Gastroesophageal sphincter (tissue), 4 donors: Measurements from ENCODE around the gene KHDC4. TPM values are rescaled to one million over a fixed set of nuclear protein-coding genes. Genes with fewer than 3 reads are reported as not detected.

ENCODE experiments used
- ATAC-seq: fragments of 150-250 bp; one replicate; pipeline ENCODE4 v1.9.1; 2016; ENCODE audit warnings: mild to moderate bottlenecking, moderate library complexity
- H3K27ac ChIP-seq, 4 donors: fragments of 200-600 bp; sonication (generic) in 3 of 4; 1 replicate in 3 of 4; 2 replicates in 1 of 4; pipeline ENCODE4 v1.5.1; 2016 to 2019
- H3K27me3 ChIP-seq: fragments of 200-600 bp; sonication (generic); one replicate; pipeline ENCODE4 v1.5.1; 2019
- H3K36me3 ChIP-seq, 2 donors: fragments of 200-600 bp; sonication (generic); one replicate each; pipeline ENCODE4 v1.5.1; 2019; ENCODE audit warnings: control low read depth in 1 of 2
- H3K4me1 ChIP-seq, 3 donors: fragments of 200-600 bp; sonication (generic); 1 replicate in 2 of 3; 2 replicates in 1 of 3; pipeline ENCODE4 v1.5.1; 2016 to 2019; ENCODE audit warnings: control low read depth in 2 of 3
- H3K4me3 ChIP-seq, 2 donors: fragments of 200-600 bp; sonication (generic); one replicate each; pipeline ENCODE4 v1.5.1; 2019; ENCODE audit warnings: mild to moderate bottlenecking in 1 of 2, moderate library complexity in 1 of 2
- H3K9me3 ChIP-seq, 3 donors: fragments of 200-600 bp; sonication (generic); one replicate each; pipeline ENCODE4 v1.5.1; 2017 to 2019; ENCODE audit warnings: control low read depth in 2 of 3
- EP300 ChIP-seq: sonication (generic); formaldehyde crosslinking; IDR thresholded peaks from one replicate; pipeline ENCODE4 v1.6.1; 2017; ENCODE audit warnings: antibody characterized with exemption, mild to moderate bottlenecking
- POLR2A ChIP-seq, 2 donors: fragments of 450-650 bp; IDR thresholded peaks; one replicate each; pipeline ENCODE4 v1.6.1; 2017; ENCODE audit warnings: antibody characterized with exemption in 2 of 2, mild to moderate bottlenecking in 2 of 2, moderate library complexity in 1 of 2
- POLR2AphosphoS5 ChIP-seq: sonication (generic); formaldehyde crosslinking; IDR thresholded peaks from one replicate; pipeline ENCODE4 v1.6.1; 2017; ENCODE audit warnings: antibody characterized with exemption
- WGBS, 2 donors: methylation state at CpG; one replicate each; pipeline ENCODE4 v1.1.5; 2018; ENCODE audit warnings: low coverage in 1 of 2; 5-methylcytosine and 5-hydroxymethylcytosine counted together
- total RNA-seq, 4 donors: library from RNA; depleted of rRNA; stranded (reverse); fragments of >200 nt; gene quantifications; one replicate each; pipeline ENCODE4 v1.1.0, GENCODE V29; 2016
- TF ChIP-seq, protein P1 (sequence below), 4 experiments: fragments of 200-600 bp in 2 of 4; fragments of 450-650 bp in 2 of 4; sonication (generic) in 1 of 4; IDR thresholded peaks; one replicate each; pipeline ENCODE4 v1.5.1; 2017 to 2019; ENCODE audit warnings: antibody characterized with exemption in 4 of 4, mild to moderate bottlenecking in 2 of 4, moderate library complexity in 2 of 4

The KHDC4 gene
- total RNA-seq, 4 donors from 2014 or later = 20.4 to 57.4 (median 34.6) TPM

GRCh38 chr1:155941845-155942531 lies 7.8 kb upstream of the KHDC4 start:
- 60 to 100% methylated on average over 2 of the region's 29 CpGs for WGBS, 2 donors
- peak overlapping the region in 3 of 4 donors; percentile 42 to 74 (median 59) for H3K27ac ChIP-seq
- no peak for ATAC-seq
- H3K27me3 ChIP-seq = no peaks in the 10 kb centered on the region
- no peak overlapping the region for H3K4me3 ChIP-seq
- peaks cover 0 to 82% (median 33%) of the 10 kb centered on the region in 3 donors for H3K4me1 ChIP-seq
- no peaks in the 10 kb centered on the region for H3K9me3 ChIP-seq
- peaks cover 0 to 11% of the 10 kb centered on the region in 2 donors for H3K36me3 ChIP-seq
- TF ChIP-seq POLR2AphosphoS5 = no peak
- TF ChIP-seq EP300 = no peak
- TF ChIP-seq POLR2A (IDR thresholded peaks at IDR 0.05) = no peak
- TF ChIP-seq, protein P1, sequence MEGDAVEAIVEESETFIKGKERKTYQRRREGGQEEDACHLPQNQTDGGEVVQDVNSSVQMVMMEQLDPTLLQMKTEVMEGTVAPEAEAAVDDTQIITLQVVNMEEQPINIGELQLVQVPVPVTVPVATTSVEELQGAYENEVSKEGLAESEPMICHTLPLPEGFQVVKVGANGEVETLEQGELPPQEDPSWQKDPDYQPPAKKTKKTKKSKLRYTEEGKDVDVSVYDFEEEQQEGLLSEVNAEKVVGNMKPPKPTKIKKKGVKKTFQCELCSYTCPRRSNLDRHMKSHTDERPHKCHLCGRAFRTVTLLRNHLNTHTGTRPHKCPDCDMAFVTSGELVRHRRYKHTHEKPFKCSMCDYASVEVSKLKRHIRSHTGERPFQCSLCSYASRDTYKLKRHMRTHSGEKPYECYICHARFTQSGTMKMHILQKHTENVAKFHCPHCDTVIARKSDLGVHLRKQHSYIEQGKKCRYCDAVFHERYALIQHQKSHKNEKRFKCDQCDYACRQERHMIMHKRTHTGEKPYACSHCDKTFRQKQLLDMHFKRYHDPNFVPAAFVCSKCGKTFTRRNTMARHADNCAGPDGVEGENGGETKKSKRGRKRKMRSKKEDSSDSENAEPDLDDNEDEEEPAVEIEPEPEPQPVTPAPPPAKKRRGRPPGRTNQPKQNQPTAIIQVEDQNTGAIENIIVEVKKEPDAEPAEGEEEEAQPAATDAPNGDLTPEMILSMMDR (IDR thresholded peaks at IDR 0.05) = no peak

DNA sequence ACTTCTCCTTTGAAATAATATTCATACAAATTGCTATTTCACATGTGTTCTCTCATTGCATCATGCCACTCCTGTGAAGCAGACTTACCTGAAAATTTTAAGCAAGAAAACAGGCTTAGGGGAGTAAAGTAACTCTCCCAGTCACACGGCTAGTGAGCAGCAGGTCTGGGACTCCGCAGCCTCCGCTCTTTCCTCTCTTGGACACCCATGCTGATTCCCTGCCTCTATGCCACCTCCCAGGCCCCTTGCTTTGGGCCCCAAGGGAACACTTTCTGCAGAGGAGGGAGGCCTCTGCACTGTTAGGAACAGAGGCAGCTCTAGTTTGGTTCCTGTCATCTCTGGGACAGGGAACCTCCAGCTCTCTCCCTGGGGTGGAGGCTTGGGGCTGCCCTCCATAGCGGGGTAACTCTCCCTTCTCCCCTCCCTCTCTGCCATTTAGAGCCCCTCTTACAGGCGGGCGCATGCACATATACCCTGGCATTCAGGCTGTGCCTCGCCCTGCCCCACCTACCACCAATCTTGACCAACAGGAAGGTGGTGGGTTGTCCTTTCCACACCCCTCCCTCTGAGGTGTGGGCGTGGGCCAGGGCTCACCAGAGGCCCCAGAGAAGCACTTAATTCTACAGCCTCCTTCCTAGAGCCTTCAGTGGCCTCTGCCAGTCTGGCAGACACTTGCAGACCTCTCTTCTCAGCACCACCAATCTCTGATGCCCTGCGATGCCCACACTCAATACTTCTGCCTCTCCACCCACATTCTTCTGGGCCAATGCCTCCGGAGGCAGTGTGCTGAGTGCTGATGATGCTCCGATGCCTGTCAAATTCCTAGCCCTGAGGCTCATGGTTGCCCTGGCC lies 7.0 kb upstream of the KHDC4 start, which contains the start of gene RXFP4:
Gene RXFP4, plus strand, starts transcription at position 646 of the 852 bp plus-strand sequence. Its CDS starts 72 bp downstream, at position 718.
- Histone ChIP-seq H3K27ac (peak within 1 kb of the TSS in 3 of 4 donors; percentile 59 to 74 (median 71)), H3K36me3 (peaks cover 0 to 3% of the 10 kb centered on the region in 2 donors), H3K4me1 (peaks cover 0 to 80% (median 33%) of the 10 kb centered on the region in 3 donors), H3K4me3 (no peak within 1 kb of the TSS), H3K9me3 (no peaks in the 10 kb centered on the region), H3K27me3 (no peaks in the 10 kb centered on the region)
- no peak for ATAC-seq
- no peak for TF ChIP-seq POLR2AphosphoS5
- TF ChIP-seq, protein P1 (IDR thresholded peaks at IDR 0.05) = no peak
- TF ChIP-seq POLR2A (IDR thresholded peaks at IDR 0.05) = no peak
- no peak for TF ChIP-seq EP300
- WGBS, 2 donors = 54 to 55% methylated on average over 4 to 5 of the region's 11 CpGs

- 71 to 100% methylated on average over 1 to 4 of the region's 4 CpGs for WGBS, 2 donors
- peak; percentile 49 for ATAC-seq
- H3K4me3 ChIP-seq = no peak overlapping the region
- peaks cover 0 to 73% (median 29%) of the 10 kb centered on the region in 3 donors for H3K4me1 ChIP-seq
- H3K27ac ChIP-seq = peak overlapping the region in 3 of 4 donors; percentile 59 to 74 (median 71)
- TF ChIP-seq POLR2AphosphoS5 = no peak
- TF ChIP-seq EP300 = no peak
- no peak for TF ChIP-seq POLR2A (IDR thresholded peaks at IDR 0.05)
- TF ChIP-seq, protein P1 (IDR thresholded peaks at IDR 0.05) = no peak
- H3K9me3 ChIP-seq = no peaks in the 10 kb centered on the region
- no peaks in the 10 kb centered on the region for H3K36me3 ChIP-seq
- H3K27me3 ChIP-seq = no peaks in the 10 kb centered on the region
Measured at GRCh38 chr1:155940482-155940992, 6.3 kb upstream of the KHDC4 start.

- 0% methylated on average over 1 of the region's 1 CpG for WGBS, 2 donors
- ATAC-seq = peak; percentile 23
- Histone ChIP-seq H3K9me3 (no peaks in the 10 kb centered on the region), H3K4me1 (peaks cover 0 to 69% (median 25%) of the 10 kb centered on the region in 3 donors), H3K27me3 (no peaks in the 10 kb centered on the region), H3K27ac (peak overlapping the region in 2 of 4 donors; percentile 61 to 74), H3K36me3 (peaks cover 0 to under 1% of the 10 kb centered on the region in 2 donors), H3K4me3 (no peak overlapping the region)
- TF ChIP-seq, protein P1 (IDR thresholded peaks at IDR 0.05) = peak in 3 of 4 experiments; percentile 68 to 82 (median 77)
- no peak for TF ChIP-seq EP300
Measured at GRCh38 chr1:155938220-155938627, 4.0 kb upstream of the KHDC4 start.
